ENCODE results near the gene PRUNE2. TPM values are rescaled to one million over a fixed set of nuclear protein-coding genes. Genes with fewer than 3 reads are reported as not detected.

Gene PRUNE2
- total and polyA plus RNA-seq, 4 donors = 3.8 to 18.1 (median 7.8) TPM

GRCh38 chr9:76896035-76896434 is 9.9 kb downstream of the PRUNE2 start:
- DNase-seq = no peak
- no peak for TF ChIP-seq CTCF (IDR thresholded peaks at IDR 0.05; ENCODE audit: control extremely low read depth, extremely low read depth)
- H3K4me3 ChIP-seq = no peak overlapping the region
- no peak for ATAC-seq (ENCODE audit: insufficient read depth, low FRiP score)
- WGBS, 2 donors = 84 to 88% methylated on average over 3 of the region's 3 CpGs
- H3K36me3 ChIP-seq (ENCODE audit: control insufficient read depth in 4 of 4, insufficient read depth in 4 of 4, low read length in 4 of 4) = no peaks in the 10 kb centered on the region
- no peaks in the 10 kb centered on the region for H3K4me1 ChIP-seq (ENCODE audit: control insufficient read depth in 5 of 5, insufficient read depth in 5 of 5, low read length in 5 of 5)
- peaks cover 0 to 13% (median 7%) of the 10 kb centered on the region in 3 donors for H3K27me3 ChIP-seq (ENCODE audit: control insufficient read depth in 3 of 3, insufficient read depth in 3 of 3, low read length in 2 of 3)
- H3K9me3 ChIP-seq (ENCODE audit: control insufficient read depth in 4 of 4, insufficient read depth in 3 of 4, low read length in 3 of 4) = peaks cover 0 to 2% (median 0%) of the 10 kb centered on the region in 4 donors
- no peak overlapping the region for H3K27ac ChIP-seq (ENCODE audit: low read depth in 1 of 2, low read length in 1 of 2)
- no peak overlapping the region for H3K9ac ChIP-seq (ENCODE audit: insufficient read depth in 1 of 2, low read length in 2 of 2)

GRCh38 chr9:76895186-76895585 is 10.7 kb downstream of the PRUNE2 start:
- peaks cover 0 to 7% (median 5%) of the 10 kb centered on the region in 3 donors for H3K27me3 ChIP-seq (ENCODE audit: control insufficient read depth in 3 of 3, insufficient read depth in 3 of 3, low read length in 2 of 3)
- H3K36me3 ChIP-seq (ENCODE audit: control insufficient read depth in 4 of 4, insufficient read depth in 4 of 4, low read length in 4 of 4) = no peaks in the 10 kb centered on the region
- no peak for DNase-seq
- H3K4me1 ChIP-seq (ENCODE audit: control insufficient read depth in 5 of 5, insufficient read depth in 5 of 5, low read length in 5 of 5) = no peaks in the 10 kb centered on the region
- H3K9ac ChIP-seq (ENCODE audit: insufficient read depth in 1 of 2, low read length in 2 of 2) = no peak overlapping the region
- 80 to 88% methylated on average over 6 of the region's 6 CpGs for WGBS, 2 donors
- H3K9me3 ChIP-seq (ENCODE audit: control insufficient read depth in 4 of 4, insufficient read depth in 3 of 4, low read length in 3 of 4) = peaks cover 0 to 2% (median 0%) of the 10 kb centered on the region in 4 donors
- no peak overlapping the region for H3K4me3 ChIP-seq
- no peak overlapping the region for H3K27ac ChIP-seq (ENCODE audit: low read depth in 1 of 2, low read length in 1 of 2)
- ATAC-seq (ENCODE audit: insufficient read depth, low FRiP score) = no peak
- TF ChIP-seq CTCF (IDR thresholded peaks at IDR 0.05; ENCODE audit: control extremely low read depth, extremely low read depth) = no peak

- Histone ChIP-seq H3K4me3 (no peak overlapping the region), H3K36me3 (ENCODE audit: control insufficient read depth in 4 of 4, insufficient read depth in 4 of 4, low read length in 4 of 4) (no peaks in the 10 kb centered on the region), H3K9ac (ENCODE audit: insufficient read depth in 1 of 2, low read length in 2 of 2) (no peak overlapping the region), H3K27me3 (ENCODE audit: control insufficient read depth in 3 of 3, insufficient read depth in 3 of 3, low read length in 2 of 3) (peaks cover 0 to 2% (median 0%) of the 10 kb centered on the region in 3 donors), H3K27ac (ENCODE audit: low read depth in 1 of 2, low read length in 1 of 2) (no peak overlapping the region), H3K9me3 (ENCODE audit: control insufficient read depth in 4 of 4, insufficient read depth in 3 of 4, low read length in 3 of 4) (peaks cover 0 to 2% (median 0%) of the 10 kb centered on the region in 4 donors), H3K4me1 (ENCODE audit: control insufficient read depth in 5 of 5, insufficient read depth in 5 of 5, low read length in 5 of 5) (no peaks in the 10 kb centered on the region)
- WGBS, 2 donors = 64 to 71% methylated on average over 5 of the region's 5 CpGs
- TF ChIP-seq CTCF (IDR thresholded peaks at IDR 0.05; ENCODE audit: control extremely low read depth, extremely low read depth) = no peak
- ATAC-seq (ENCODE audit: insufficient read depth, low FRiP score) (no peak), DNase-seq (no peak)
Observed at GRCh38 chr9:76894198-76894597, 11.7 kb downstream of the PRUNE2 start.

- H3K9me3 ChIP-seq (ENCODE audit: control insufficient read depth in 4 of 4, insufficient read depth in 3 of 4, low read length in 3 of 4) = no peaks in the 10 kb centered on the region
- no peaks in the 10 kb centered on the region for H3K4me1 ChIP-seq (ENCODE audit: control insufficient read depth in 5 of 5, insufficient read depth in 5 of 5, low read length in 5 of 5)
- H3K27me3 ChIP-seq (ENCODE audit: control insufficient read depth in 3 of 3, insufficient read depth in 3 of 3, low read length in 2 of 3) = peaks cover 0 to 2% (median 0%) of the 10 kb centered on the region in 3 donors
- no peak overlapping the region for H3K27ac ChIP-seq (ENCODE audit: low read depth in 1 of 2, low read length in 1 of 2)
- TF ChIP-seq CTCF (IDR thresholded peaks at IDR 0.05; ENCODE audit: control extremely low read depth, extremely low read depth) = no peak
- no peaks in the 10 kb centered on the region for H3K36me3 ChIP-seq (ENCODE audit: control insufficient read depth in 4 of 4, insufficient read depth in 4 of 4, low read length in 4 of 4)
- DNase-seq (no peak), ATAC-seq (ENCODE audit: insufficient read depth, low FRiP score) (no peak)
- H3K9ac ChIP-seq (ENCODE audit: insufficient read depth in 1 of 2, low read length in 2 of 2) = no peak overlapping the region
- WGBS, 2 donors = 66 to 83% methylated on average over 4 of the region's 4 CpGs
- no peak overlapping the region for H3K4me3 ChIP-seq
Observed at GRCh38 chr9:76893395-76893932, 12.4 kb downstream of the PRUNE2 start.
